DMS53 treated with DMSO at 0.1 percent for 48 hours (cell line): ENCODE data around the gene DNASE1L1.

ENCODE experiments used
- DNase-seq: peaks from one replicate; lab custom pipeline; 2025; ENCODE audit not compliant: unreplicated experiment; lab: John Stamatoyannopoulos, UW

DNASE1L1 gene

DNA sequence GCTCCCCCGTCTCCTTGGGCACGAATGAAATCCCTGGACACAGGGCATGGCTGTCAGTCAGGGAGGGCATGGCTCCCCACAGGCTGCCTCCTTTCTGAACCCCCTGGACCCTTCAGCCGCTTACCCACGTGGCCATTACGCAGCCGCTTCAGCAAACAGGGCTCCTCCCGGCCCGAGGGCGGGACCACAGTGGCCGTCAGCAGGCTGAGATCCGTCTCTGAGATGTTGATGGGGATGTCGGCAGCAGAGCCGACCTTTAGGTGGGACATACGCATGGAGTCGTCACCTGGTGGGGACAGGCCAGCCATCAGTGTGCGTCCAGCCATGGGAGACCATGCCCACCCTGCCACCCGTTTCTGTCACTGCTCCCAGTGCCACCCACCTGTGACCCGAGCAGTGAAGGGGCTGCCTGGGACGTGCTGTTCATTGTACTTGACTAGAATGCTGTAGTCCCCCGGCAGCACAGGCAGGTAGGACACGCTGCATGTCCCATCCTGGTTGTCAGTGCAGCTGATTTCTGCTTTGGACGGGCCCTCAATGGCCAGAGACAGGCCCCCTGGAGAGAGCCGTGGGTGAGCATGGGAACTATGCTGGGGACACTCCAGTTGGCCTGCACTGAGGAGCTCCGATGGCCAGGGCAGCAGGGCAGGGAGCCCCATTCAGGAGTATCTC, 55.7 kb downstream of the DNASE1L1 start:
- DNase-seq = no peak

DNA sequence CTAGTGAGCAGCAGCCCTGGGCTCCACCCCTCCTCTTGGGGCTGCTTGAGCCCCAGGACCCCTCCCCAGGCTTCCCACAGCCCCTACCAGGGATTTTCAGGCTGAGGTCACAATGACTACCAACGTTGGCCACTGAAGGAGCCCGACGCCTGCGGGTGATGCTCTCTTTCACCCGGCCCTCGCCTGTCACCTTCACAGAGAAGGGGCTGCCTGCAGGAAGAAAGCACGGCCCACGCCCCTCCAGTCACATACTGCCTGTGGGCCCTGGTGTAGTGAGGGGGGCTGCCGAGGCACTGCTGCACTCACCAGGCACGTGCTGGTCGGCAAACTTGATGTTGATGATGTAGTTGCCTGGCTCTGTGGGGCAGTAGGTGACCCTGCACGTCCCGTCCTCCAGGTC, 56.6 kb downstream of the DNASE1L1 start:
- no peak for DNase-seq

DNA sequence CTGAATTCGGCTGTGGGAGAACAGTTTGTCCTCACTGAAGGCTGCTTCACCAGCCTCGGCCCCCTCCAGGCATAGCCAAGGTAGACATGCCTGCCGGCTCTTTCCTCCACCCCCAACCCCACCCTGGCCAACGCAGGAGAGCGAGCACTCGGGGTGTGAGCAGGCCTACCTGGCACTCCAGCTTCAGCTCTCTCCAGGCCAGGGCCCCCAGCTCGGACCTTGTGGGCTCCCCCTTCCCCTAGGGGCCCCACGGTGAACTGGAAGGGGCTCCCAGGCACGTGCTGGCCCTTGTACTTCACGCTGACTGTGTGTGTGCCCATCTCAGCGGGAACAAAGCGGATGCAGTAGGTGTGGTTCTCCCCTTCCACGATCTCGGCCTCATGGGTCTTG, 57.0 kb downstream of the DNASE1L1 start:
- DNase-seq = no peak
